Measurements from ENCODE around the gene TMEM205.
A peak's percentile ranks its signal among the peaks of the same experiment; 100 is the strongest.
"Not testable (repeated sequence)": the region's sequence is repeated elsewhere in the genome, so short reads cannot be mapped to it uniquely, and the experiment has no call there.

TMEM205 gene

GRCh38 chr19:11361037-11361770 is 15.1 kb upstream of the TMEM205 start:
- no peak for DNase-seq (ENCODE audit: low read depth)
- no peak overlapping the region for H3K4me3 ChIP-seq (ENCODE audit: low read depth, low read length)
- TF ChIP-seq, protein P1, sequence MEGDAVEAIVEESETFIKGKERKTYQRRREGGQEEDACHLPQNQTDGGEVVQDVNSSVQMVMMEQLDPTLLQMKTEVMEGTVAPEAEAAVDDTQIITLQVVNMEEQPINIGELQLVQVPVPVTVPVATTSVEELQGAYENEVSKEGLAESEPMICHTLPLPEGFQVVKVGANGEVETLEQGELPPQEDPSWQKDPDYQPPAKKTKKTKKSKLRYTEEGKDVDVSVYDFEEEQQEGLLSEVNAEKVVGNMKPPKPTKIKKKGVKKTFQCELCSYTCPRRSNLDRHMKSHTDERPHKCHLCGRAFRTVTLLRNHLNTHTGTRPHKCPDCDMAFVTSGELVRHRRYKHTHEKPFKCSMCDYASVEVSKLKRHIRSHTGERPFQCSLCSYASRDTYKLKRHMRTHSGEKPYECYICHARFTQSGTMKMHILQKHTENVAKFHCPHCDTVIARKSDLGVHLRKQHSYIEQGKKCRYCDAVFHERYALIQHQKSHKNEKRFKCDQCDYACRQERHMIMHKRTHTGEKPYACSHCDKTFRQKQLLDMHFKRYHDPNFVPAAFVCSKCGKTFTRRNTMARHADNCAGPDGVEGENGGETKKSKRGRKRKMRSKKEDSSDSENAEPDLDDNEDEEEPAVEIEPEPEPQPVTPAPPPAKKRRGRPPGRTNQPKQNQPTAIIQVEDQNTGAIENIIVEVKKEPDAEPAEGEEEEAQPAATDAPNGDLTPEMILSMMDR (conservative IDR thresholded peaks at IDR 0.05; ENCODE audit: low read depth, low read length), result no peak

GRCh38 chr19:11359421-11359820 is 13.4 kb upstream of the TMEM205 start:
- no peak for DNase-seq (ENCODE audit: low read depth)

DNA sequence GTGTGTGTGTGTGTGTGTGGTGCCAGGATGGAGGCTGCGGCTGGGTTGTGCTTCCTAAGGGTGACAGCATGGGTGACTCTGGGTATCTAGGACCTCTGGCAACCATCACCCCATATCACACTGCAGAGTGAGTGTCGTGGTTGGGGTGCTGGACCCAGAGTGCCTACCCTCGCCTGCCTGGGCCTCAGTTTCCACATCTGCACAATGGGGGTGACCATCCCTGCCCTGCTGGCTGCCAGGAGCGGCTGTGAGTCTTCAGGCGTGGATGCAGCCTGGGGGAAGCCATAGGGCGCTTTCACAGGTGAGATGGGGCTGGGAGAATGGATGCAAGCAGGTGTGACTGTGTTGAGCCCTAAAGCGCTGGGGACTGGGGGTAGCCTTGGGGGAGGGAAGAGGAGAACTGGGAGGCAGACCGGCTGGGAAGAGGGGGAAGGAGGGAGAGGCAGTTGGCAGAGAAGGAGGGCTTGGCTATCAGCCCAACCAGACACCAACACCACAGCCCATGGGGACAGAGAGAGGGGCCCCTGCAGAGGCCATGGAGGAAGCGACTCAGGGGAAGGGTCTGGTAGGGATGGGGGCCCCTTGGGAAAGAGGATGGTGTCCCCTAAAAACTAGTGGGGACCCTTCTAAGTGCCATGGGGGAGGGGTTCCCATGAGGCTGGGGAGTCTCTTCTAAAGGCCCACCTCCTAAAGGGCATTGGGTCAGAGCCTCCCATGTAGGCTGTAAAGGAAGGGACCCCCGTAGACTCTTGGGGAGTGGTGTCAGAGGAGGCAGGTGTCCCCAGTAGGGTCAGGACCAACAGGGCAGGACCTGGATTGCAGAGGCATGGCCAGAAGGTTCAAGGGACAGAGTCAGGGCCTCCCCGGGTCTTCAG is 10.8 kb upstream of the TMEM205 start:
- DNase-seq (ENCODE audit: low read depth), result no peak
- TF ChIP-seq, protein P1 (conservative IDR thresholded peaks at IDR 0.05; ENCODE audit: low read depth, low read length), result no peak
- no peak overlapping the region for H3K4me3 ChIP-seq (ENCODE audit: low read depth, low read length)

More at GRCh38 chr19:11359421-11359820, 13.4 kb upstream of the TMEM205 start:
- H3K4me3 ChIP-seq (ENCODE audit: low read depth, low read length), result no peak overlapping the region
- TF ChIP-seq, protein P1 (conservative IDR thresholded peaks at IDR 0.05; ENCODE audit: low read depth, low read length), result no peak

DNA sequence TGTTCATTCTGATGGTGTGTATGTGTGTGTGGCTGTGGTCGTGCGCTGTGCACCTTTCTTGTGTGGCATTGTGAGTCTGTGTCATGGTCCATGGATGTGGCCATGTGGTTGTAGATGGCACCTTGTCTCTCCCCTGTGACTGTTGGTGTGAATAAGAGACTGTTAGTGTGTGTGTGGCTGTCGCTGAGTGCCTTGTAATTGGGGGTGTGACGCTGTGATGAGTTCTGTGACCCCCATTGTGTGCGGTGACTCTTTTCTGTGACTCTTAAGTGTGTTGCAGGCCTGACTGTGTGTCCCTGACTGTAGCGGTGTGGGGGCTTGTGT is 10.0 kb upstream of the TMEM205 start:
- no peak for DNase-seq (ENCODE audit: low read depth)
- H3K4me3 ChIP-seq (ENCODE audit: low read depth, low read length), result peak overlapping the region; percentile 72
- TF ChIP-seq, protein P1 (conservative IDR thresholded peaks at IDR 0.05; ENCODE audit: low read depth, low read length), result no peak

DNA sequence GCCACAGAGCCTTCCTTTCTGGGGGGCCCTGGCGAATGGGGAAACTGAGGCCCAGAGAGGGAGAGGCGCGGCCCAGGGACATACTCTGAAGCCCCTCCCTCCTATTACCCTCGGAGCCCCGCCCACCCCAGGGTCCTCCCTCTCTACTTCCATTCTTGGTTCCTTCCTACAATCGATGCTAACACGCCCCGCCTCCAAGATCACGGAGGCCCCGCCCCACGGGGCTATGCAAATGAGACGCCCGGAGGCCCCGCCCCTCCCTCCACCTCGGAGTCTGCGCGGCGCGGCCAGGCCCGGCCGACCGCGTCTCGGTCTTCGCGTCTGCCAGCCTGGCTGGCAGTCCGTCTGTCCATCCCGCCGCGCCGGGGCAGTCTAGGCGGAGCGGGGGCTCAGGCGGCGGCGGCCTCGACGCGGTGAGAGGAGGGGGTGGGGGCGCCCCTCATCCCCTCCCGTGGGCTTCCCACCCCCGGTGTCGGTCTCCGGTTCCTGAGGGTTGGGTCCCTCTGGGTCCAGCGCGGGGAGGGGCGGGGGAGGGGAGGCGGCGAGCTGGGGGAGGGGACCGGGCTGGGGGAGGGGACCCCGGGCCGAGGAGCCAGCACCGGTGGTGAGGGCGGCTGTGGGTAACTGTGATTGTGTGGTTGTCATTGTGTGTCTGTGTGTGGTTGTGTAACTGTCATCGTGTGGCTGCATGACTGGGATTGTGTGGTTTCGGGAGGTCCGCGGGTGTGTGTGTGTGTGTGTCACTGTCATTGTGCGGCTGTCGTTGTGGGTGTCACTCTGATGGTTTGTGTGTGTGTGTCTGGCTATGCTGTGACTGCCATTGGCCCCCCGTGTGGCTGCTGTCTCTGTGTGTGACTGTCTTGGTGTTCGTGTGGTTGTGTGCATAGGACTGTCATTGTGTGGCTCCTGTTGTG is 9.3 kb upstream of the TMEM205 start, which contains the start of gene PLPPR2:
PLPPR2 (plus strand) TSS at position 273 of the 914 bp plus-strand sequence. CDS start 2,242 bp downstream, outside the sequence.
- peak; percentile 89 for DNase-seq (ENCODE audit: low read depth)
- TF ChIP-seq, protein P1 (conservative IDR thresholded peaks at IDR 0.05; ENCODE audit: low read depth, low read length), result no peak

DNA sequence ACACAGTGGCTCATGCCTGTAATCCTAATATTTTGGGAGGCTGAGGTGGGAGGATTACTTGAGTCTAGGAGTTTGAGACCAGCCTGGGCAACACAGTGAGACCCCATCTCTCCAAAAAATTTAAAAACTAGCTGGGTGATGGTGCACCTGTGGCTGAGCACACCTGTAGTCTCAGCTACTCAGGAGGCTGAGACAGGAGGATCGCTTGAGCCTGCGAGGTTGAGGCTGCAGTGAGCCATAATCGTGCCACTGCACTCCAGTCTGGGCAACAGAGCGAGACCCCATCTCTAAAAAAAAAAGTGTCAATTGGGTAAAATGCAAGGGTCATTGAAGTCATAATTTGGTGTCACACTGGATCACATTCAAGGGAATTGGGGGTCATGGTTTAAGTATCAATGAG is 8.0 kb upstream of the TMEM205 start:
- not testable (repeated sequence) for H3K4me3 ChIP-seq (ENCODE audit: low read depth, low read length); DNase-seq (ENCODE audit: low read depth)

More for the DNA sequence above, 9.3 kb upstream of the TMEM205 start, which contains the start of gene PLPPR2:
- peak within 1 kb of the TSS; percentile 72 for H3K4me3 ChIP-seq (ENCODE audit: low read depth, low read length)

Measured in choroid plexus epithelial cell (primary cell).